ENCODE measurements around the gene LSP1. TPM values are rescaled to one million over a fixed set of nuclear protein-coding genes. Genes with fewer than 3 reads are reported as not detected.
A peak's percentile ranks its signal among the peaks of the same experiment; 100 is the strongest.

LSP1 gene
- total RNA-seq, 1 donor from 2014 or later = 2.5 TPM

DNA sequence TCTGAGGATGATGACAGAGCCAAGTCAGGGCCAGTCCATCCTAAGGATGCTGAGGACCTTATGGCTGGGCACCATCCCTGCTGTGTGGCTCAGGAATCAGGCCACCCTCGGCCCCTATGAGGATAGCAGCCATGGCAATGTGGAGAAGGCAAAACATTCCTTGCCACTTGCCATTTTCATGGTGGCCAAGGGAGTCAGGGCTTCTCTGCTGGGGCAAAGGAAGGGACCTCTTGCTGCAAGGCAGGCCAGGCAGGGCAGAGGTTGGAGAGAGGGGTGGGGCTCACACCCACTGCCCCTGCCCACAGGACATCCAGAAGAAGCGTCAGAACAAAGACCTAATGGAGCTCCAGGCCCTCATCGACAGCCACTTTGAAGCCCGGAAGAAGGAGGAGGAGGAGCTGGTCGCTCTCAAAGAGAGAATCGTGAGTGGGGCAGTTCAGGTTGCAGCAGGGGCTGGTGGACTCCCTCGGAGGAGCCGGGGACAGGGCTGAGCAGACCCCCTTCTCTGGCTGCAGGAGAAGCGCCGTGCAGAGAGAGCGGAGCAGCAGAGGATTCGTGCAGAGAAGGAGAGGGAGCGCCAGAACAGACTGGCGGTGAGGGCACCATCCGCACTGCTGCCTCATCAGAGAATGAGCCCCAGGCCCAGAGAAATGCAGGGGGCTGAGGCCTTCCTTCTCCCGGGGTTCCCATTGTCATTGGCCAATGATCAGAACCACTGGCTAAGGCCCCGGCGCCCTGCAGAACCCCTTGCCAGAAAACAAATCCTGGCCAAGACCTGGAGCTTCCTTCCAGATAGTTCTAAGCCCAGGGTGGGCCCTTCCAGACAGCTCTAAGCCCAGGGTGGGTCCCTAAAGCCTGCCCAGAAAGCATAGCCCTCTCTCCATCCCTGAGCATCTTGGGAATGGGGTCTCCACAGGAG lies 80.8 kb downstream of the LSP1 start:
- TF ChIP-seq, protein P1, sequence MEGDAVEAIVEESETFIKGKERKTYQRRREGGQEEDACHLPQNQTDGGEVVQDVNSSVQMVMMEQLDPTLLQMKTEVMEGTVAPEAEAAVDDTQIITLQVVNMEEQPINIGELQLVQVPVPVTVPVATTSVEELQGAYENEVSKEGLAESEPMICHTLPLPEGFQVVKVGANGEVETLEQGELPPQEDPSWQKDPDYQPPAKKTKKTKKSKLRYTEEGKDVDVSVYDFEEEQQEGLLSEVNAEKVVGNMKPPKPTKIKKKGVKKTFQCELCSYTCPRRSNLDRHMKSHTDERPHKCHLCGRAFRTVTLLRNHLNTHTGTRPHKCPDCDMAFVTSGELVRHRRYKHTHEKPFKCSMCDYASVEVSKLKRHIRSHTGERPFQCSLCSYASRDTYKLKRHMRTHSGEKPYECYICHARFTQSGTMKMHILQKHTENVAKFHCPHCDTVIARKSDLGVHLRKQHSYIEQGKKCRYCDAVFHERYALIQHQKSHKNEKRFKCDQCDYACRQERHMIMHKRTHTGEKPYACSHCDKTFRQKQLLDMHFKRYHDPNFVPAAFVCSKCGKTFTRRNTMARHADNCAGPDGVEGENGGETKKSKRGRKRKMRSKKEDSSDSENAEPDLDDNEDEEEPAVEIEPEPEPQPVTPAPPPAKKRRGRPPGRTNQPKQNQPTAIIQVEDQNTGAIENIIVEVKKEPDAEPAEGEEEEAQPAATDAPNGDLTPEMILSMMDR (IDR thresholded peaks at IDR 0.05; ENCODE audit: partially characterized antibody, unreplicated experiment) = no peak
- Mint-ChIP-seq H3K4me1 (ENCODE audit: low read depth, unreplicated experiment) (peaks cover 4% of the 10 kb centered on the region), H3K27ac (ENCODE audit: unreplicated experiment) (no peak overlapping the region), H3K9me3 (ENCODE audit: unreplicated experiment) (no peaks in the 10 kb centered on the region), H3K27me3 (ENCODE audit: unreplicated experiment) (peaks cover 2% of the 10 kb centered on the region), H3K4me3 (ENCODE audit: unreplicated experiment) (no peak overlapping the region), H3K36me3 (ENCODE audit: unreplicated experiment) (no peaks in the 10 kb centered on the region)
- peak; percentile 7 for DNase-seq

DNA sequence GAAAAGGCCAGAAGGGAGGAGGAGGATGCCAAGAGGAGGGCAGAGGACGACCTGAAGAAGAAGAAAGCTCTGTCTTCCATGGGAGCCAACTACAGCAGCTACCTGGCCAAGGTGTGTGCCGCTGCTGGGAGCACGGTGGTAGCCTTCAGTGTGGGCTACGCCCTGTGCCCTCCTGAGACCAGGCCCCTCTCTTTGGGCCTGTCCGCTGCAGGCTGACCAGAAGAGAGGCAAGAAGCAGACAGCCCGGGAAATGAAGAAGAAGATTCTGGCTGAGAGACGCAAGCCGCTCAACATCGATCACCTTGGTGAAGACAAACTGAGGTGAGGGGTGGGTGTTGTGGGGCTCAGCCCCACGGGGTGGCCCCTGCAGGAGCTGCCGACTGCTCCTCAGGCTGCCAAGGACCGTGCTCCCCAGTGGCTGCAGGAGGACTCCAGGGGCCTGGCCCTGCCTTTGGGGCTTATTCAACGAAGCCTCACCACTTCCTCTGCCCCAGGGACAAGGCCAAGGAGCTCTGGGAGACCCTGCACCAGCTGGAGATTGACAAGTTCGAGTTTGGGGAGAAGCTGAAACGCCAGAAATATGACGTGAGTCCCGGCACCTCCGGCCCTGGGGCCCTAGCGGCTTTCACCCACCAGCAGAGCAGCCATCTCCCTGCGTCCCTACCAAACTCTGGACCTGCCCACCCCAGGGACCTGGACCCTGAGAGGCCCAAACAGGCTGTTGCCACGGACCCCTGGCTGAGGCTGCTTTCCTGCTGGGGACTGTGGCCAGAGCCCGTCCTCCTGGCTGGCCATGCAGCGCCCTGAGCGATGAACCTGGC lies 81.7 kb downstream of the LSP1 start:
- Mint-ChIP-seq H3K9me3 (ENCODE audit: unreplicated experiment) (no peaks in the 10 kb centered on the region), H3K4me1 (ENCODE audit: low read depth, unreplicated experiment) (peaks cover 5% of the 10 kb centered on the region), H3K27me3 (ENCODE audit: unreplicated experiment) (peaks cover 4% of the 10 kb centered on the region), H3K36me3 (ENCODE audit: unreplicated experiment) (no peaks in the 10 kb centered on the region), H3K4me3 (ENCODE audit: unreplicated experiment) (no peak overlapping the region), H3K27ac (ENCODE audit: unreplicated experiment) (no peak overlapping the region)
- DNase-seq = peak; percentile 11
- TF ChIP-seq, protein P1 (IDR thresholded peaks at IDR 0.05; ENCODE audit: partially characterized antibody, unreplicated experiment) = no peak

DNA sequence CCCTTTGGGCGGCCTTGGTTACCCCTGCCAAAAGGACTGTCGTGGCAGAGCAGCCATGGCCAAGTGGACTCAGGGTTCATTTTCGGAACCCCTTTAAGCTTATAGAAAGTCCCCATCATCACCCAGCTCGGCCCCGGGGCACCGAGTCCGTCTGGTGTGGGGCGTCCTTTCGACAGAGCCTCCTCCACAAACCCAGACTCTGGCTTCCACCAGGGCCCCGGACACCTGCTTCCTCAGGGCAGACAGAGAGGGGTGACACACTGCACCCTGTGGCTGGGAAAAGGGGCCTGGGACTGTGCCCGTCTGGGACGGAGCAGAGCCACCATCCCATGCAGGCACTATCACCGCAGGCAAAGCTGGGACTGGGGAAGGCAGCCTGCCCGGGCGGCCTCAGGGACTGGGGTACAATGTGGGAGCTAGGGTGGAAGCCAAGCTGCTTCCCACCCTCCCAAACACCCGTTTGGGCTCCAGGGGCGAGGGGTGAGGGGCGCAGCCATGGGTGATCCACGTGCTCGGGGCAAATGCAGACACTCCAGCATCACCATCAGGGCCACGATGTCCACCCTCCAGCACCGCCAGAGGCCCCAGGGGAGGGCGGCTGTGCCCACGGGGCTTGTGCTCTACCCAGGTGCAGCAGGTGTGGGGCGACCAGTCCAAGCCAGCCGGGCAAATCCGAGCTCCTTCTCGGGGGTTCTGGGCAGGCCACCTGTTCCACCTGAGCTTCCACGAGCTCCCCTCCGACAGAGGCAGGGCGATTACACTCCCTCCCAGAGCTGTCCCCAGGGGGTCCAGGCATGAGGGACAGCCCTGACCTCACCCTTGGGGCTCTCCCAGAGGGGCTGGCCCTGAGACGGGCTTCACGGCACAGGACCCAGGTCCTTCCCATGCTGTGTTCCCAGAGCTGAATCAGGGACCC lies 82.5 kb downstream of the LSP1 start:
- no peak overlapping the region for H3K27ac Mint-ChIP-seq (ENCODE audit: unreplicated experiment)
- DNase-seq = peak; percentile 14
- H3K4me3 Mint-ChIP-seq (ENCODE audit: unreplicated experiment) = no peak overlapping the region
- peaks cover 5% of the 10 kb centered on the region for H3K4me1 Mint-ChIP-seq (ENCODE audit: low read depth, unreplicated experiment)
- H3K9me3 Mint-ChIP-seq (ENCODE audit: unreplicated experiment) = peaks cover 2% of the 10 kb centered on the region
- TF ChIP-seq, protein P1 (IDR thresholded peaks at IDR 0.05; ENCODE audit: partially characterized antibody, unreplicated experiment) = no peak
- H3K36me3 Mint-ChIP-seq (ENCODE audit: unreplicated experiment) = no peaks in the 10 kb centered on the region
- H3K27me3 Mint-ChIP-seq (ENCODE audit: unreplicated experiment) = peaks cover 2% of the 10 kb centered on the region

DNA sequence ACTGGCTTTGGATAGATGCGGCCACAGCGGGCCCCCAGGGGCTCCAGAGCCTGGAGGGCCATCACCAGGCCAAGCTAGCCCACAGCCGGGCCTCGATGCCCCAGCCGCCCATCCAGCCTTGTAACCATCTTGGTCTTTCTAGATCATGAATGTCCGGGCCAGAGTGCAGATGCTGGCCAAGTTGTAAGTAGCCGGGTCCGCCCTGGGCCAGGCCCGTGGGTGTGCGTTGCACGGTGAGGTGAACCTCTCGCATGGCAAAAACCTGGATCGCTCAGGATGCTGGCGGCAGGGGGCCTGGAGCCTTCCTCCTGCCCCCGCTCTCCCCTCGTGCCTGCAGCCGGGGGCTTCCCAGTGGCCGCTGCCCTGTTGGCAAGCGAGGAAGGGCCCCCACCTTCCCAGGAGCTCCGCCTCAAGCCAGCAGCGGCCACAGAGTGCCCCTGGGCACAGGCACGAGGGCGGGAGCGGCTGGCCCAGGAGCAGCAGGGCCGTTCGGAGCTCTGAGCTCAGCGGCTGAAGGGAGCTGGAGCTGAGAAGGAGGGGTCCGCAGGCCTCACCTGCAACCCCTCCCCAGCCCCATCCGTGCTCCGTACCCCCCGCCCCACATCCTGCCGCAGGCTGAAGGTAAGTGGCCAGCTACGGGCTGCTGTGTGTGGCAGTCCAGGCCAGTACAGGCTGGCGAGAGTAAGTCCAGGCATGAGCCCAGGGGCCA lies 83.3 kb downstream of the LSP1 start:
- Mint-ChIP-seq H3K9me3 (ENCODE audit: unreplicated experiment) (peaks cover 8% of the 10 kb centered on the region), H3K4me3 (ENCODE audit: unreplicated experiment) (no peak overlapping the region), H3K27me3 (ENCODE audit: unreplicated experiment) (peaks cover 6% of the 10 kb centered on the region), H3K4me1 (ENCODE audit: low read depth, unreplicated experiment) (peaks cover 5% of the 10 kb centered on the region), H3K27ac (ENCODE audit: unreplicated experiment) (no peak overlapping the region), H3K36me3 (ENCODE audit: unreplicated experiment) (no peaks in the 10 kb centered on the region)
- DNase-seq = peak; percentile 16
- TF ChIP-seq, protein P1 (IDR thresholded peaks at IDR 0.05; ENCODE audit: partially characterized antibody, unreplicated experiment) = no peak

Data from glutamatergic neuron (in vitro differentiated cells).